Stimulated activated CD4-positive, alpha-beta T cell treated with anti-CD3 and anti-CD28 coated beads, Interleukin-1b, Interleukin-23, amount 100 ng/mL, for 1 hour (primary cell): ENCODE data around the gene MAP1S.

Experiments used
- DNase-seq, 2 donors: peaks; one replicate each; pipeline ENCODE4 v3.0.0-alpha.2; 2020; ENCODE audit warnings: low read depth in 2 of 2

MAP1S gene

DNA sequence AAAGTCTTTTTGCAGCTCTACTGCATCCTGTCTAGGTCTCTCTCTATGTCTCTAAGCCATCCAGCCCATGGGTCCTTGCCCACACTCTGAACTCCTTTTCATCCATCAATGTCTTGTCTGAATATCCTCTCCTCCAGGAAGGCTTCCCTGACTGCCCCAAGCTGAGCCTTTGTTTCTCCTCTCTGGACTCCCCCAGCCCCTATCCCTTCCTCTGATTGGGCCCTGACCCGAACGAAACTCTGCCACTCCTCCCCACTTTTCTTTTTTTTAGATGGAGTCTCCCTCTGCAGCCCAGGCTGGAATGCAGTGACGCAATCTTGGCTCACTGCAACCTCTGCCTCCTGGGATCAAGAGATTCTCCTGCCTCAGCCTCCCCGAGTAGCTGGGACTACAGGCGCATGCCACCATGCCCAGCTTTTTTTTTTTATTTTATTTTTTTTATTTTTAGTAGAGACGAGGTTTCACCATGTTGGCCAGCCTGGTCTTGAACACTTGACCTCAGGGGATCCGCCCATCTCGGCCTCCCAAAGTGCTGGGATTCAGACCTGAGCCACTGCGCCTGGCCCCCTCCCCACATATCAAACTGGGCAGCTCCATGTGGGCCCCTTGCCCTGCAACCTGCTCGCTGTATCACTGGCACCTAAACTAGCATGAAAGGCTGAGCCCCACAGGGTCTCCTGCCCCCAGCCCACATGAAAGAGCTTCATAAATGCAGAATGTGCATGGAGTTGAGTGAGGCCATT, 30.3 kb upstream of the MAP1S start:
- DNase-seq = no peak

GRCh38 chr19:17692566-17692965, 26.7 kb upstream of the MAP1S start:
- no peak for DNase-seq

DNA sequence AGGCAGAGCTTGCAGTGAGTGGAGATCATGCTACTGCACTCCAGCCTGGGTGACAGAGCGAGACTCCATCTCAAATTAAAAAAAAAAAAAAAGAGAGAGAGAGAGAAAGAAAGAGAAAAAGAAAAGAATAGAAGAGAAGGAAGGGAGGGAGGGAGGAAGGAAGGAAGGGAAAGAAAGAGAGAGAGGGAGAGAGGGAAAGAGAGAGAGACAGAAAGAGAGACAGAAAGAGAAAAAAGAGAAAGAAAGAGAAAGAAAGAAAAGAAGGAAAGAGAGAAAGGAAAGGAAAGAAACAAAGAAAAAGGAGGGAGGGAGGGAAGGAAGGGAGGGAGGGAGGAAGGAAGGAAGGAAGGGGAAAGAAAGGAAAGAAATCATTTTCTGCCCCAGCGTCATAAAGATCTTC, 24.1 kb upstream of the MAP1S start:
- DNase-seq = no peak

DNA sequence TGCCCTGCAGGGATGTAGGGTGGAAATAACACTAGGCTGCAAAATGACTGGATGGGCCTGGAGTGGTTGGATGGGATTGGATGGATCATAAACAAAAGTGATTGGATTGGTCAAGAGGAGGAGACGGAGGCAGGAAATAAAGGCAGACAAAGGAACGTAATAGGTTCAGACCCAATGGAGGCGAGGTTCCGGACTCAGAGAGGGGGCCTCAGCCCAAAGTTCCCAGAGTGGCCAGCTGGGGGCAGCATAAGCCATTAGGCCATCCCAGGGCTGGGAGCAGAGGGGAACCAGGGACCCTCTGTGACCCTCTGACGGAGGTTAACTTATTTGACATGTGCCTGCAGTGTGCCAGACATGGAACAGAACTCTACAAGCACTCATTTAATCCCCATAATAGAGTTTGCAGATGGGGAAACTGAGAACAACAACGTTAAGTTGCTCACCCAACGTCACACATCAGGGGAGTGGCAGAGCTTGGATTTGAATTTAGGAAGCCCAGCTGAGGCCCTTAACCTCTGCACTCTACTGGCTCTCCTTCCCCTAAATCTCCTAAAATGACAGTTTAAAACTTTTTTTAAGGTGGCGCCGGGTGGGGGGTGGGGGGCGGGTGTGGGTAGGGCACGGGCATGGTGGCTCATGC, 15.3 kb upstream of the MAP1S start:
- DNase-seq = peak; percentile 32 to 63

- DNase-seq = no peak
Observed at GRCh38 chr19:17706750-17707181, 12.5 kb upstream of the MAP1S start.

GRCh38 chr19:17711851-17712250, 7.4 kb upstream of the MAP1S start:
- no peak for DNase-seq

DNA sequence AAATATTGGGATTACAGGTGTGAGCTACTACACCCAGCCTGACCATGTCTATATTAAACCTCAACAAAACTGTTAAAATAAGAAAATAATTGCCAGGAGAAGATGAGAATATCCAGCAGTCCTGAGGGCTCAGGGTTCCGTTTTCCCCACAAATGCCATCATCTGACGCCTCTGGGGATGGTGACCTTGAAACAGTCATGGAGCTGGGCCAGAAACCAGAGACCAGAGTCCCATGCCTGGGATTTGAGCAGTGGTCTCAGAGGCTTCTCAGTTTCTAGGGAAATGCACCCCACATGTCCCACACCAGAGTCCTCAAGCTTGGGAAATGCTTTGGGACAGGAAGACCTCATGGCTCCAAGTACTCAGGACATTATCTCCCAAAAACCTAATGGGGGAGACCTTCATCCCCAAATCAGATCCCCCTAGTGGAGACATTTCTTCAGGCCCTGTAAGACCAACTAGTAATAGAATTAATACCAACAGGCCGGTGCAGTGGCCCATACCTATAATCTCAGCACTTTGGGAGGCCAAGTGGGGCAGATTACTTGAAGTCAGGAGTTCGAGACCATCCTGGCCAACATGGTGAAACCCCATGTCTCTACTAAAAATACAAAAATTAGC, 2.9 kb upstream of the MAP1S start:
- DNase-seq = no peak

DNA sequence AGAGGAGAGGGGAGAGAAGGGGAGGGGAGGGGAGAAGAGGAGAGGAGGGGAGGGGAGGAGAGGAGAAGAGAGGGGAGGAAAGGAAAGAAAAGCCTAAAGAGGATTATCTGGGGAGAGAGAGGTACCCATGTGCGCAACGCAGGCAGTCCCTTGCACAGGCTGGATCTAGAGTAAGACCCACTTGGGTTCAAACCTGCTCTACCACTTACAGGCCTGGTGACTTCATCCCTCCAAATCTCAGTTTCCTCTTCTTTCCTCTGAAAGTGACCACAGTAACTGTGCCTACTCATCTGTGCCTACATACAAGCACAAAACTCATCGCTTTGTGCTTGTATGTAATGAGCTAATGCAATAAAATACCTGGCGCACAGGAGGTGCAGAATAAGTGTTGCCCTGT, 732 bp upstream of the MAP1S start:
- DNase-seq = no peak

DNA sequence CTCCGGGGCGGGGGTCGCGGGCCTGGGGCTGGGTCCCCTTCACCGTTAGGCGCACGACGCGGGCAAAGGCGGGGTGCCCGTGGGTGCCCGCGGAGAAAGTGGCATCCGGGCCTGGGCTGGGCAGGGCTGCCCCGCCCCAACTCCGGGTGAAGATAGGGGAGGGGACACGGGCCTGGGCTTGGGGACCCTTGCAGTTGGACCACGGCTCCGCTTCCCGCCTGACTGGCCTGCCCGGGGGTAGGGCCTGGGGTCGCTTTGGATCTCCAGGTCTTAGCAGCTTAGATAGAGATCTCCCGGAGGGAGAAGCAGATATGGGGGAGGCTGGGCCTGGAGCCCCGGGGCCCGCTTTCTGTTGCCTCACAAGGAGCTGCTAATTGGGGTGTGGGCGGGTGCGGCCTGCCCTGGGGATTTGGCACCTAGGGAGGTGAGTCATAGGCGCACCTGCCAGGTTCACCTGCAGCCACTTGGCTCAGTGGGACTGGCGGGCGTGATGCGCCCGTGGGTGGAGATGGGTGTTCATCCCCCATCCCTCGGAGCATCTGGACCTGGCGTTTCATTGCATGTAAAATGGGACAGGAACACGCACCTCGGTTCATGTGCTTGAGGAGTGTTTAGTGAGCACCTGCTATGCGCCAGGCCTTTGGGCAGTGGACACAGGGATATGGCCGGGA, 585 bp downstream of the MAP1S start:
- peak in 1 of 2 donors; percentile 16 for DNase-seq

GRCh38 chr19:17720440-17720839, 1.2 kb downstream of the MAP1S start:
- DNase-seq = no peak

GRCh38 chr19:17721111-17721628, 1.9 kb downstream of the MAP1S start:
- no peak for DNase-seq

DNA sequence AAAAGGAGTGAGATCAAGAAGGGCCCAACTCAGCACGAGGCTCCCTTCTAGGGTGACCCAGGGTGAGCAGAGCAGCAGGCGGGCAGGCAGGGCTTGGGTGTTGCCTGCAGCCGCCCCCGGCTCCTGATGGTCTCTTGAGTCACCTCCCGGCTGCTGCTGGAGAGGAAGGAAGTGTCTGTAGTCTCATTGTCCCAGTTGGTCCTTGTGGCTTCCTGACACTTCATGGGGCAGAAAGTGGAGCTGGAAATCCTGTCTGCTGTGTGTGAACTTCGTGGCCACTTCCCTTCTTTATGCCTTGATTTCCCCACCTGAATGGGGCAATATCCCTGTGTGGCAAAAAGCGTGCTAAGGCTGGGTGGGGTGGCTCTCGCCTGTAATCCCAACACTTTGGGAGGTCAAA, 2.5 kb downstream of the MAP1S start:
- no peak for DNase-seq

- no peak for DNase-seq
Observed at GRCh38 chr19:17722655-17723240, 3.5 kb downstream of the MAP1S start.

- DNase-seq = no peak
Observed at GRCh38 chr19:17724655-17725054, 5.4 kb downstream of the MAP1S start.

DNA sequence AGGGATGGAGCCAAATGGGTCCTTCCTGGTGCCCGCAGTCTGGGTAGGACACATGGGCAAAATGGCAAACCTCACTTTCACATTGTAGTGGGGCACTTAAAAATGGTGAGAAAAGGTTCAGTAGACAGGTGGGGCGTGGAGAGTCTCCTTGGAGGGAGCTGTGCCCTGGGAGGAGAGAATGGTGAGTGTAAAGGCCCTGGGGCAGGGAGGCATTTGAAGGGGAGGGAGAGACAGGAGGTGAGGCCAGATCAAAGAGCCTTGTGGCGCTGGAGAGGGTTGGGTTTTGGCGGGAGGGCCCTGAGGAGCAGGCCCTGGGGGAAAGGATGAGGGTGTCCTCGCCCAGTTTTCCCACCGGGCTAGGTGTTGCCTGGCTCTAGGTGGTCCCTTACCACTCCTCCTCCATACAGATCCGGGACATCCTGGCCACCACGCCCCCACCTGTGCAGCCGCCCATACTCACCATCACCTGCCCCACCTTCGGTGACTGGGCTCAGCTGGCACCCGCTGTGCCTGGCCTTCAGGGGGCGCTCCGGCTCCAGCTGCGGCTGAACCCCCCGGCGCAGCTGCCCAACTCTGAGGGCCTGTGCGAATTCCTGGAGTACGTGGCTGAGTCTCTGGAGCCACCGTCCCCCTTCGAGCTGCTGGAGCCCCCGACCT, 6.3 kb downstream of the MAP1S start:
- no peak for DNase-seq

DNA sequence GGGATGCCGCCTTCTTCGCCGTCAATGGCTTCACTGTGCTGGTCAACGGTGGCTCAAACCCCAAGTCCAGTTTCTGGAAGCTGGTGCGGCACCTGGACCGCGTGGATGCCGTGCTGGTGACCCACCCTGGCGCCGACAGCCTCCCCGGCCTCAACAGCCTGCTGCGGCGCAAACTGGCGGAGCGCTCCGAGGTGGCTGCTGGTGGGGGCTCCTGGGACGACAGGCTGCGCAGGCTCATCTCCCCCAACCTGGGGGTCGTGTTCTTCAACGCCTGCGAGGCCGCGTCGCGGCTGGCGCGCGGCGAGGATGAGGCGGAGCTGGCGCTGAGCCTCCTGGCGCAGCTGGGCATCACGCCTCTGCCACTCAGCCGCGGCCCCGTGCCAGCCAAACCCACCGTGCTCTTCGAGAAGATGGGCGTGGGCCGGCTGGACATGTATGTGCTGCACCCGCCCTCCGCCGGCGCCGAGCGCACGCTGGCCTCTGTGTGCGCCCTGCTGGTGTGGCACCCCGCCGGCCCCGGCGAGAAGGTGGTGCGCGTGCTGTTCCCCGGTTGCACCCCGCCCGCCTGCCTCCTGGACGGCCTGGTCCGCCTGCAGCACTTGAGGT, 7.0 kb downstream of the MAP1S start:
- DNase-seq = no peak

- no peak for DNase-seq
Observed at GRCh38 chr19:17726964-17727773, 7.9 kb downstream of the MAP1S start.

DNA sequence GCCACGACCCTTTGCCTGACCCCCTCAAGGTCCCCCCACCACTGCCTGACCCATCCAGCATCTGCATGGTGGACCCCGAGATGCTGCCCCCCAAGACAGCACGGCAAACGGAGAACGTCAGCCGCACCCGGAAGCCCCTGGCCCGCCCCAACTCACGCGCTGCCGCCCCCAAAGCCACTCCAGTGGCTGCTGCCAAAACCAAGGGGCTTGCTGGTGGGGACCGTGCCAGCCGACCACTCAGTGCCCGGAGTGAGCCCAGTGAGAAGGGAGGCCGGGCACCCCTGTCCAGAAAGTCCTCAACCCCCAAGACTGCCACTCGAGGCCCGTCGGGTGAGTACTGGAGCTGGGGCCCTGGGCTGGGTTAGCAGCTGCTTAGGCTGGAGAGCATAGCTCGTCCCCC, 8.6 kb downstream of the MAP1S start:
- no peak for DNase-seq

DNA sequence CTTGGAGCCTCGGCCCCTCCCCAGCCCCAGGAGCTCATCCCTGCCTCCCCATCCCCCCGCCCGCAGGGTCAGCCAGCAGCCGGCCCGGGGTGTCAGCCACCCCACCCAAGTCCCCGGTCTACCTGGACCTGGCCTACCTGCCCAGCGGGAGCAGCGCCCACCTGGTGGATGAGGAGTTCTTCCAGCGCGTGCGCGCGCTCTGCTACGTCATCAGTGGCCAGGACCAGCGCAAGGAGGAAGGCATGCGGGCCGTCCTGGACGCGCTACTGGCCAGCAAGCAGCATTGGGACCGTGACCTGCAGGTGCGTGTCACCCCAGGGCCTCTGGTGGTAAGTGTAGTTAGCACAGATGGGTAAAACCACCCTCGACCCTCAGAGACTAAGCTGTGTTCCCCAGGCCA, 13.8 kb downstream of the MAP1S start:
- no peak for DNase-seq

- no peak for DNase-seq
Observed at GRCh38 chr19:17734146-17734545, 14.9 kb downstream of the MAP1S start.
